Neural cell (in vitro differentiated cells): ENCODE data around the gene EXO1.

ENCODE experiments used
- EP300 ChIP-seq: fragments of 450-650 bp; conservative IDR thresholded peaks from 2 replicates; pipeline ENCODE4 v1.6.1; 2014; ENCODE audit warnings: antibody characterized with exemption, mild to moderate bottlenecking, moderate library complexity; ENCODE audit not compliant: poor library complexity, severe bottlenecking
- EZH2 ChIP-seq: fragments of 200-600, 300-800 bp; shearing (Covaris generic), sonication (generic); IDR thresholded peaks from 2 replicates; pipeline ENCODE4 v1.6.1; 2014; ENCODE audit warnings: antibody characterized with exemption, low read length, borderline replicate concordance, mild to moderate bottlenecking; ENCODE audit not compliant: insufficient read depth, poor library complexity, severe bottlenecking
- POLR2AphosphoS5 ChIP-seq: IDR thresholded peaks from 2 replicates; pipeline ENCODE4 v1.6.1; 2012
- SMC3 ChIP-seq: fragments of 450-650 bp; conservative IDR thresholded peaks from 2 replicates; pipeline ENCODE4 v1.6.1; 2014; ENCODE audit warnings: antibody characterized with exemption, mild to moderate bottlenecking, moderate library complexity; ENCODE audit not compliant: poor library complexity
- TAF1 ChIP-seq: IDR thresholded peaks from 2 replicates; pipeline ENCODE4 v1.6.1; 2012; ENCODE audit warnings: low read depth
- TF ChIP-seq, protein P1 (sequence below): fragments of 450-650 bp; IDR thresholded peaks from 2 replicates; pipeline ENCODE4 v1.5.1; 2014; ENCODE audit warnings: antibody characterized with exemption, mild to moderate bottlenecking, moderate library complexity; ENCODE audit not compliant: poor library complexity, severe bottlenecking
- TF ChIP-seq, protein P2 (sequence below): IDR thresholded peaks from 2 replicates; pipeline ENCODE4 v1.6.1; 2012; ENCODE audit warnings: borderline replicate concordance

DNA sequence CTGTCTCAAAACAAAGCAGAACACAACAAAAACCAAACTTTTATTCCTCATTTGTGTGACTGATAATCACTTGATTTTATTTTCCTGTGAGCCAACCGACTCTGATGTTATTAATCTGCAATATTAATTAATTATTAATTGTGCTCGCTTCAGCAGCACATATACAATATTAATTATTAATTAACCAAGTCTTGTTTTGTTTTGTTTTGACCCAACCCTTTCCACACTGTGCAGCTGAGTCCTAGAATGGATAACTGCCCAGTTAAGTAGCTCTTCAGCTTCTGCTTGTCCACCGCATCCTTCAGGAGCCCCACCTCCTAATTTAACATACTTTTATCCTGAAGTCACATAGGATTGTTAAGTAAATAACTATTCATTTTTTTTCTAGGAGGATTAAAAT lies 47.4 kb upstream of the EXO1 start:
- TF ChIP-seq, protein P1, sequence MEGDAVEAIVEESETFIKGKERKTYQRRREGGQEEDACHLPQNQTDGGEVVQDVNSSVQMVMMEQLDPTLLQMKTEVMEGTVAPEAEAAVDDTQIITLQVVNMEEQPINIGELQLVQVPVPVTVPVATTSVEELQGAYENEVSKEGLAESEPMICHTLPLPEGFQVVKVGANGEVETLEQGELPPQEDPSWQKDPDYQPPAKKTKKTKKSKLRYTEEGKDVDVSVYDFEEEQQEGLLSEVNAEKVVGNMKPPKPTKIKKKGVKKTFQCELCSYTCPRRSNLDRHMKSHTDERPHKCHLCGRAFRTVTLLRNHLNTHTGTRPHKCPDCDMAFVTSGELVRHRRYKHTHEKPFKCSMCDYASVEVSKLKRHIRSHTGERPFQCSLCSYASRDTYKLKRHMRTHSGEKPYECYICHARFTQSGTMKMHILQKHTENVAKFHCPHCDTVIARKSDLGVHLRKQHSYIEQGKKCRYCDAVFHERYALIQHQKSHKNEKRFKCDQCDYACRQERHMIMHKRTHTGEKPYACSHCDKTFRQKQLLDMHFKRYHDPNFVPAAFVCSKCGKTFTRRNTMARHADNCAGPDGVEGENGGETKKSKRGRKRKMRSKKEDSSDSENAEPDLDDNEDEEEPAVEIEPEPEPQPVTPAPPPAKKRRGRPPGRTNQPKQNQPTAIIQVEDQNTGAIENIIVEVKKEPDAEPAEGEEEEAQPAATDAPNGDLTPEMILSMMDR: no peak
- TF ChIP-seq EP300 (no peak), SMC3 (no peak), TAF1 (no peak), EZH2 (no peak), POLR2AphosphoS5 (no peak)
- TF ChIP-seq, protein P2, sequence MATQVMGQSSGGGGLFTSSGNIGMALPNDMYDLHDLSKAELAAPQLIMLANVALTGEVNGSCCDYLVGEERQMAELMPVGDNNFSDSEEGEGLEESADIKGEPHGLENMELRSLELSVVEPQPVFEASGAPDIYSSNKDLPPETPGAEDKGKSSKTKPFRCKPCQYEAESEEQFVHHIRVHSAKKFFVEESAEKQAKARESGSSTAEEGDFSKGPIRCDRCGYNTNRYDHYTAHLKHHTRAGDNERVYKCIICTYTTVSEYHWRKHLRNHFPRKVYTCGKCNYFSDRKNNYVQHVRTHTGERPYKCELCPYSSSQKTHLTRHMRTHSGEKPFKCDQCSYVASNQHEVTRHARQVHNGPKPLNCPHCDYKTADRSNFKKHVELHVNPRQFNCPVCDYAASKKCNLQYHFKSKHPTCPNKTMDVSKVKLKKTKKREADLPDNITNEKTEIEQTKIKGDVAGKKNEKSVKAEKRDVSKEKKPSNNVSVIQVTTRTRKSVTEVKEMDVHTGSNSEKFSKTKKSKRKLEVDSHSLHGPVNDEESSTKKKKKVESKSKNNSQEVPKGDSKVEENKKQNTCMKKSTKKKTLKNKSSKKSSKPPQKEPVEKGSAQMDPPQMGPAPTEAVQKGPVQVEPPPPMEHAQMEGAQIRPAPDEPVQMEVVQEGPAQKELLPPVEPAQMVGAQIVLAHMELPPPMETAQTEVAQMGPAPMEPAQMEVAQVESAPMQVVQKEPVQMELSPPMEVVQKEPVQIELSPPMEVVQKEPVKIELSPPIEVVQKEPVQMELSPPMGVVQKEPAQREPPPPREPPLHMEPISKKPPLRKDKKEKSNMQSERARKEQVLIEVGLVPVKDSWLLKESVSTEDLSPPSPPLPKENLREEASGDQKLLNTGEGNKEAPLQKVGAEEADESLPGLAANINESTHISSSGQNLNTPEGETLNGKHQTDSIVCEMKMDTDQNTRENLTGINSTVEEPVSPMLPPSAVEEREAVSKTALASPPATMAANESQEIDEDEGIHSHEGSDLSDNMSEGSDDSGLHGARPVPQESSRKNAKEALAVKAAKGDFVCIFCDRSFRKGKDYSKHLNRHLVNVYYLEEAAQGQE: no peak
